ENCODE measurements around the gene TBX4.

Gene TBX4

DNA sequence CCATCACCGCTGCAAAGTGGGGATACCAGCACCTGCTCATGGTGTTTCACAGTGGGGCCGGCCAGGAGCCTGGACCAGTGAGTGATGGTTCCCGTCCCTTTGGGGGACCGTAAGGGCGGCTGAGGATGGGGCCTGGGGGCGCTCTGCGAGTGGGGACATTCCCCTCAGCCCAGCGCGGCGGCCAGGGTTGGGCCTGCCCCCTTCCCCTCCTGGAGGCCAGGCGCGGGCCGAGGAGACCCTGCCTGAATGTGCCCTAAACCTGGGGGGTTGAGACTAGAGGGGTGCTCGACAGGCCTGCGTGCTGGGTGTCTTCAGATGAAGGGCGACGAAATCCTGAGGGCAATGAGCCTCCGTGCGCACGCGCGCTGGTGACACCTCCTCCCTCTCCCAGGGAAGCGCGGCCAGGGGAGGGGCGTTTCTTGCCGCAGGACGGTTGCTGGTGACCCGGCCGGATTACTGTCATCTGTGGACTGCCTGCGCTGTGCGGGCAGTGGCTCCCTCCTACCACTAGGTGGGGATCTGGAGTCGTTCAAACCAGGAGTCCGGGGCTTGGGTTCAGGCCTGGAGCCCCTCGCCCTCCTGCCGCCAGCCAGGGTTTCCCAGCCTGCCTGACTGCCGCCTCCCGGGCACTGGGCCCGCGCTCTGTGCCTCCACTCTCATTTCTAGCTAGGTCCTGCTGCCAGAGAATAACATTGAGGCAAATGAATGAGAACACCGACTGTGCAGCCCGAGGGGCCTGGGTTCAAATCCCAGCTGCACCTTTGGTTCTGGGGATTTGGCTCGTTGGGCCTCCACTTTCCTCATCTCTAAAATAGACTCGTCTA lies 35.5 kb upstream of the TBX4 start:
- no peaks in the 10 kb centered on the region for H3K4me1 ChIP-seq (ENCODE audit: low read depth, poor library complexity, severe bottlenecking)
- no peak overlapping the region for H3K27ac ChIP-seq
- H2AFZ ChIP-seq (ENCODE audit: low read depth) = peak overlapping the region; percentile 12; the same call in 1 of the 2 replicates
- no peak overlapping the region for H3K4me2 ChIP-seq
- peak; percentile 77 for TF ChIP-seq CTCF (conservative IDR thresholded peaks at IDR 0.05; ENCODE audit: low read depth, low read length)
- no peaks in the 10 kb centered on the region for H3K36me3 ChIP-seq (ENCODE audit: insufficient read depth)
- no peak overlapping the region for H3K4me3 ChIP-seq (IDR thresholded peaks at IDR 0.05; ENCODE audit: insufficient read depth, low read depth, low read length)
- H4K20me1 ChIP-seq (ENCODE audit: insufficient read depth) = no peaks in the 10 kb centered on the region
- no peaks in the 10 kb centered on the region for H3K79me2 ChIP-seq (ENCODE audit: insufficient read depth, low read depth)
- no peaks in the 10 kb centered on the region for H3K27me3 ChIP-seq (ENCODE audit: insufficient read depth, low read depth)
- no peak overlapping the region for H3K9ac ChIP-seq

GRCh38 chr17:61418449-61418848 lies 33.8 kb upstream of the TBX4 start:
- H3K4me1 ChIP-seq (ENCODE audit: low read depth, poor library complexity, severe bottlenecking) = no peaks in the 10 kb centered on the region
- H4K20me1 ChIP-seq (ENCODE audit: insufficient read depth) = no peaks in the 10 kb centered on the region
- no peaks in the 10 kb centered on the region for H3K79me2 ChIP-seq (ENCODE audit: insufficient read depth, low read depth)
- no peak overlapping the region for H3K27ac ChIP-seq
- no peaks in the 10 kb centered on the region for H3K36me3 ChIP-seq (ENCODE audit: insufficient read depth)
- H3K4me2 ChIP-seq = no peak overlapping the region
- no peaks in the 10 kb centered on the region for H3K27me3 ChIP-seq (ENCODE audit: insufficient read depth, low read depth)
- H3K9ac ChIP-seq = no peak overlapping the region
- TF ChIP-seq CTCF (conservative IDR thresholded peaks at IDR 0.05; ENCODE audit: low read depth, low read length) = no peak
- no peak overlapping the region for H3K4me3 ChIP-seq (IDR thresholded peaks at IDR 0.05; ENCODE audit: insufficient read depth, low read depth, low read length)
- H2AFZ ChIP-seq (ENCODE audit: low read depth) = no peak overlapping the region

DNA sequence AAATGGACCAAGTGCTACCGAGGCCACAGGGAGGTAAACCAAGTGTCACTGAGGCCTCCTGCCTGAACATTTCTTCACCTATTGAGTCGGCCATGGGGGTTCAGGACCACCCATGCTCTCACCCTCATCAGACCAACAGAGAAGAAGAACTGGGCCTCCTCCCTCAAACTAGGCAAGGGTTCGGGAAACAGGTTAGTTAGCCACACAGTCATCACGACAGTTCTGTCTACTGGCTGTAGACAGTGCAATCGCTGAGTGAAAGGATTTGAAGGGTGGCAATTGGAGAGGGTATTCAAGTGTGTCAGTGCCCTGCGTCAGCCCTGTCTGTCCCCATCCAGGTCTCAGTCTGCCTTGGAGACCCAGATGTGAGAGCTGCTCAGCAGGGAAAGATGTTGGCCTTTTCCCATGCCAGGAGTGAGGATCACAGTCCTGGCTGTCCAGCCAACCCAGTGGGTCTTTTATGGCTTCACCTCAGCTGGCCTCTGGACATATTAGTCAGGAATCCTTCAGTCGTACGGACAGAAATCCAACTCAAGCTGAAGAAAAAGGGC lies 32.7 kb upstream of the TBX4 start:
- no peaks in the 10 kb centered on the region for H3K79me2 ChIP-seq (ENCODE audit: insufficient read depth, low read depth)
- no peaks in the 10 kb centered on the region for H3K4me1 ChIP-seq (ENCODE audit: low read depth, poor library complexity, severe bottlenecking)
- no peak for TF ChIP-seq CTCF (conservative IDR thresholded peaks at IDR 0.05; ENCODE audit: low read depth, low read length)
- H3K27me3 ChIP-seq (ENCODE audit: insufficient read depth, low read depth) = no peaks in the 10 kb centered on the region
- H3K4me2 ChIP-seq = no peak overlapping the region
- H3K4me3 ChIP-seq (IDR thresholded peaks at IDR 0.05; ENCODE audit: insufficient read depth, low read depth, low read length) = no peak overlapping the region
- no peaks in the 10 kb centered on the region for H4K20me1 ChIP-seq (ENCODE audit: insufficient read depth)
- H2AFZ ChIP-seq (ENCODE audit: low read depth) = no peak overlapping the region
- H3K27ac ChIP-seq = no peak overlapping the region
- H3K9ac ChIP-seq = no peak overlapping the region
- H3K36me3 ChIP-seq (ENCODE audit: insufficient read depth) = no peaks in the 10 kb centered on the region

DNA sequence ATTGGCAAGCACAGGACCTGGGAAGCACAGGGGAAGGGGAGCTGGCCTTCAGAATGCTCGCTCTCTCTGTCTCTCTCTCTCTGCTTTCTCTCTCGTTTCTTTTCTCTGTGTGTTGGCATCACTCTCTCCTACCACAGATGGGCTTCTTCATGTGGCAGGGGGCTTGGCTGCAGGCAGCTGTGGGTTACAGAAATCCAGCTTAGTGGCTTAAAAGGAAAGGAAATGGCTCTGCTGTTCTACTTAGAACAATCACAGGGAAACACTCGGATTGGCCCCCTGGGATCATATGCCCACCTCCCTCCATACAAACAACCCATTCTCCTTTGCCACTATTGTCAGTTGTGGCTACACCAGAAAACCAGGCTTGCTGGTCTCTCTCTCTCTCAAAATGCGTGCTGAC lies 32.2 kb upstream of the TBX4 start:
- TF ChIP-seq CTCF (conservative IDR thresholded peaks at IDR 0.05; ENCODE audit: low read depth, low read length) = no peak
- H3K4me1 ChIP-seq (ENCODE audit: low read depth, poor library complexity, severe bottlenecking) = no peaks in the 10 kb centered on the region
- H3K4me2 ChIP-seq = no peak overlapping the region
- no peak overlapping the region for H3K27ac ChIP-seq
- H3K27me3 ChIP-seq (ENCODE audit: insufficient read depth, low read depth) = no peaks in the 10 kb centered on the region
- no peak overlapping the region for H3K9ac ChIP-seq
- no peak overlapping the region for H2AFZ ChIP-seq (ENCODE audit: low read depth)
- H3K4me3 ChIP-seq (IDR thresholded peaks at IDR 0.05; ENCODE audit: insufficient read depth, low read depth, low read length) = no peak overlapping the region
- H3K36me3 ChIP-seq (ENCODE audit: insufficient read depth) = no peaks in the 10 kb centered on the region
- H3K79me2 ChIP-seq (ENCODE audit: insufficient read depth, low read depth) = no peaks in the 10 kb centered on the region
- H4K20me1 ChIP-seq (ENCODE audit: insufficient read depth) = no peaks in the 10 kb centered on the region

Data from KMS-11 (cell line).